Activated CD8-positive, alpha-beta T cell treated with anti-CD3 and anti-CD28 coated beads for 36 hours (primary cell): ENCODE measurements around the gene LRRC27. TPM values are rescaled to one million over a fixed set of nuclear protein-coding genes. Genes with fewer than 3 reads are reported as not detected.

Source experiments
- ATAC-seq: fragments of 200-7000 bp; cut with Tn5 transposase; one replicate; pipeline ENCODE4 v1.10.0; 2021; ENCODE audit warnings: mild to moderate bottlenecking, moderate library complexity
- CTCF ChIA-PET: fragments of 350-600 bp; sonication (Branson Sonifier 250); formaldehyde crosslinking; loops from one replicate; lab custom pipeline; 2021; ENCODE audit warnings: antibody characterized with exemption; lab: Charles Lee
- POLR2A ChIA-PET: fragments of 350-600 bp; sonication (Branson Sonifier 250); formaldehyde crosslinking; loops from one replicate; lab custom pipeline; 2021; ENCODE audit warnings: antibody characterized with exemption; lab: Charles Lee
- DNase-seq: peaks from one replicate; pipeline ENCODE4 v3.0.0-alpha.2; 2020
- H3K27ac Mint-ChIP-seq: one replicate; pipeline ENCODE4 v1.8.0; 2021; ENCODE audit warnings: mild to moderate bottlenecking, mixed read lengths
- H3K27me3 Mint-ChIP-seq: one replicate; pipeline ENCODE4 v1.8.0; 2021; ENCODE audit warnings: mixed read lengths
- H3K36me3 Mint-ChIP-seq: one replicate; pipeline ENCODE4 v1.8.0; 2021; ENCODE audit warnings: low read depth, mixed read lengths
- H3K4me1 Mint-ChIP-seq: one replicate; pipeline ENCODE4 v1.8.0; 2021; ENCODE audit warnings: low read depth, mixed read lengths
- H3K4me3 Mint-ChIP-seq: one replicate; pipeline ENCODE4 v1.8.0; 2021; ENCODE audit warnings: mild to moderate bottlenecking, moderate library complexity, mixed read lengths
- H3K9me3 Mint-ChIP-seq: one replicate; pipeline ENCODE4 v1.8.0; 2021; ENCODE audit warnings: mixed read lengths
- CTCF ChIP-seq: fragments of 200-600 bp; IDR thresholded peaks from one replicate; pipeline ENCODE4 v1.8.0; 2022; ENCODE audit warnings: antibody characterized with exemption, mild to moderate bottlenecking
- intact Hi-C: fragments of 100-400 bp; cut with micrococcal nuclease; formaldehyde crosslinking; loops from one replicate; pipeline ENCODE4 v1.10.0; 2022
- total RNA-seq, 2 experiments: library from RNA; stranded (reverse); gene quantifications; one replicate each; pipeline ENCODE4 v1.2.3, GENCODE V29; 2021

LRRC27 gene
- total RNA-seq, 2 experiments from 2014 or later: 2.7 to 3.5 TPM

- ChIA-PET POLR2A (no interaction called here), CTCF (no interaction called here)
- Mint-ChIP-seq H3K27me3 (no peaks in the 10 kb centered on the region), H3K4me3 (no peak overlapping the region), H3K27ac (no peak overlapping the region), H3K36me3 (peaks cover 5% of the 10 kb centered on the region), H3K9me3 (no peaks in the 10 kb centered on the region), H3K4me1 (peaks cover 3% of the 10 kb centered on the region)
- DNase-seq (no peak), ATAC-seq (no peak)
- TF ChIP-seq CTCF: no peak
- intact Hi-C loops: no loop called here
Observed at GRCh38 chr10:132366006-132366405, 34.0 kb downstream of the LRRC27 start.

GRCh38 chr10:132366499-132366898 lies 34.5 kb downstream of the LRRC27 start:
- H3K9me3 Mint-ChIP-seq: no peaks in the 10 kb centered on the region
- H3K4me3 Mint-ChIP-seq: no peak overlapping the region
- no peak for ATAC-seq
- peaks cover 5% of the 10 kb centered on the region for H3K36me3 Mint-ChIP-seq
- TF ChIP-seq CTCF: no peak
- H3K27ac Mint-ChIP-seq: no peak overlapping the region
- intact Hi-C loops: no loop called here
- POLR2A ChIA-PET: no interaction called here
- H3K27me3 Mint-ChIP-seq: no peaks in the 10 kb centered on the region
- no peak for DNase-seq
- CTCF ChIA-PET: no interaction called here
- H3K4me1 Mint-ChIP-seq: peaks cover 3% of the 10 kb centered on the region

GRCh38 chr10:132368391-132368790 lies 36.4 kb downstream of the LRRC27 start:
- H3K36me3 Mint-ChIP-seq: peaks cover 5% of the 10 kb centered on the region
- no peak overlapping the region for H3K27ac Mint-ChIP-seq
- POLR2A ChIA-PET: no interaction called here
- intact Hi-C loops: no loop called here
- no peak for TF ChIP-seq CTCF
- H3K9me3 Mint-ChIP-seq: no peaks in the 10 kb centered on the region
- CTCF ChIA-PET: interaction anchor here (1.0 kb wide), 1 partner anchor 8 kb away, joined by 3 read pairs; no protein-coding TSS in a partner anchor
- ATAC-seq: no peak
- no peaks in the 10 kb centered on the region for H3K27me3 Mint-ChIP-seq
- peaks cover 7% of the 10 kb centered on the region for H3K4me1 Mint-ChIP-seq
- no peak overlapping the region for H3K4me3 Mint-ChIP-seq
- no peak for DNase-seq

GRCh38 chr10:132368881-132369635 lies 37.1 kb downstream of the LRRC27 start:
- Mint-ChIP-seq H3K27me3 (no peaks in the 10 kb centered on the region), H3K4me3 (no peak overlapping the region), H3K36me3 (peaks cover 5% of the 10 kb centered on the region), H3K27ac (no peak overlapping the region), H3K4me1 (peaks cover 7% of the 10 kb centered on the region), H3K9me3 (no peaks in the 10 kb centered on the region)
- intact Hi-C loops: no loop called here
- DNase-seq: no peak
- ChIA-PET CTCF (interaction anchor here (1.0 kb wide), 1 partner anchor 9 kb away, joined by 3 read pairs; no protein-coding TSS in a partner anchor), POLR2A (no interaction called here)
- no peak for TF ChIP-seq CTCF
- ATAC-seq: no peak

- intact Hi-C loops: no loop called here
- H3K27ac Mint-ChIP-seq: no peak overlapping the region
- no peak for TF ChIP-seq CTCF
- ChIA-PET CTCF (no interaction called here), POLR2A (interaction anchor here (1.1 kb wide), 1 partner anchor 8 kb away, joined by 3 read pairs; no protein-coding TSS in a partner anchor)
- ATAC-seq (no peak), DNase-seq (no peak)
- peaks cover 5% of the 10 kb centered on the region for H3K4me1 Mint-ChIP-seq
- no peaks in the 10 kb centered on the region for H3K9me3 Mint-ChIP-seq
- no peaks in the 10 kb centered on the region for H3K27me3 Mint-ChIP-seq
- H3K36me3 Mint-ChIP-seq: peaks cover 3% of the 10 kb centered on the region
- H3K4me3 Mint-ChIP-seq: no peak overlapping the region
Observed at GRCh38 chr10:132369636-132370185, 37.7 kb downstream of the LRRC27 start.
